Measurements from ENCODE around the gene ABCA13.
"Not testable (repeated sequence)": the region's sequence is repeated elsewhere in the genome, so short reads cannot be mapped to it uniquely, and the experiment has no call there.

Gene ABCA13

DNA sequence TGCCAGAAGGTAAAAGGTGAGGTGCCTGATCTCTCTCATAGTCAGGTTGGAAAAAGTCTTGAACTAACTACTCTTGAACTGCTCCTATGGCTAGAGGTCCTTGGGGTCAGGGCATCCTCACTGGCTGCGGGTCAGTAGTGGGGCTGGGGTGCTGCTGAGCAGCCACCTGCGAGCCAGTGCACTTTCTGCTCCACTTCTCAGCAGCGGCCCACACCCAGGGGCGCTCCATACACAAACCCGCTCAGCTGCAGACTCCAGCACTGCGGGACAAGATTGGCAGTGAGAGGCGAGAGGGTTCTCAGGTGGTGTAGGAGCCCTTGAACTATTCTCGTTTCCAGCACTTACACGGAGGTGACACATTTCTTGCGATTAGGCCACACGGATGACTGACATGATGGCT, 6.0 kb downstream of the ABCA13 start:
- no peak for DNase-seq

GRCh38 chr7:48179496-48180030, 8.3 kb downstream of the ABCA13 start:
- DNase-seq, result no peak

DNA sequence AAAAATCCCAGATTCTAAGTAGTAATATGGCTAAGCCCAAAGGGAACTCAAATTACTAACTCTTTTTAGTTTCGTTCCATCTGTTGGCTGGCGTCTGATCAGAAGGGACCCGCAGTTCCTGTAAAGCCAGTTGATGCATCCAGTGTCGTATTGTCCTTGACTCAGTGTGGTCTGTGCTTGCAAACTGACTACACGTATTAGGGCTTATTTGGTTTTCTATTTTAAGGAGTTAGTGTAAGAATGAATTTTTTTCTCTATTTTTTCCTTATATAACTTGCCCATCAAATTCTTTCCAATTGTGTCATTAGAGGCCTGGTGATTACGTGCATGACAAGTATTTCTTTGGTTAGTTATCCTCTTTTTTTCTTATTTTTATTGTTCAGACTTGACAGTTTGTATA, 9.7 kb downstream of the ABCA13 start:
- DNase-seq, result no peak

DNA sequence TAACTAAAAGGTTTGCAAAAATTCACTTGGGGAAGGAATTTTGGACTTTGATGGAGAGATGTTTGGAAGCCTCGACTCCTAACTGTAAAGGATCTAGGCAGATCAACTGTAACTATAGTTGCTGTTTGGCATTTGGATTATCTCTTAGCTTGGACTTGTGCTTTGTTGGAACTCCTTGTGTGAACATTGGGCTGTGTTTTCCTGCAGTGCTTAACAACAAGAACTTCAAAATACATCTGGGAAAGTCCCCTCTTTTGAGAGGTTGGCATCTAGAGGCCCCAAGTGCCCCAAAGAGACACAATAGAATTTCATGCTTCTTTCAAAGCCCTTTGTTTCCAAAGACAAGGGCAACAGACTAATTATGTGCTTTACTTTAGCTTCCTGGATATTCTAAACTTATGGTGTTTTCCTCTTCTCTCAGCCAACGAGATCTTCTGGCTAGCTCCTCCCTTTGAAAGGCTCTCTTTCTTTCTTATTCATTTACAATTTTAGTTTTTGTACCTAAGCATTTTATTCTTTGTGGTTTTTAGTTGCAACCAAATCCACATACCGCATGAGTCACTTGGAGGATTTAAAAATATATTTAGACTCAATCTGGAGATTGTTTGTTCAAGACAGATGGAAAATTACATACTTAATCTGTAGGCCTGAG, 11.6 kb downstream of the ABCA13 start:
- DNase-seq, result no peak

- DNase-seq, result no peak
Observed at GRCh38 chr7:48183370-48183743, 12.1 kb downstream of the ABCA13 start.

GRCh38 chr7:48183965-48184364, 12.7 kb downstream of the ABCA13 start:
- DNase-seq, result no peak

- DNase-seq, result no peak
Observed at GRCh38 chr7:48188776-48189520, 17.7 kb downstream of the ABCA13 start.

GRCh38 chr7:48192996-48193395, 21.7 kb downstream of the ABCA13 start:
- DNase-seq, result no peak

GRCh38 chr7:48193421-48193820, 22.2 kb downstream of the ABCA13 start:
- no peak for DNase-seq

DNA sequence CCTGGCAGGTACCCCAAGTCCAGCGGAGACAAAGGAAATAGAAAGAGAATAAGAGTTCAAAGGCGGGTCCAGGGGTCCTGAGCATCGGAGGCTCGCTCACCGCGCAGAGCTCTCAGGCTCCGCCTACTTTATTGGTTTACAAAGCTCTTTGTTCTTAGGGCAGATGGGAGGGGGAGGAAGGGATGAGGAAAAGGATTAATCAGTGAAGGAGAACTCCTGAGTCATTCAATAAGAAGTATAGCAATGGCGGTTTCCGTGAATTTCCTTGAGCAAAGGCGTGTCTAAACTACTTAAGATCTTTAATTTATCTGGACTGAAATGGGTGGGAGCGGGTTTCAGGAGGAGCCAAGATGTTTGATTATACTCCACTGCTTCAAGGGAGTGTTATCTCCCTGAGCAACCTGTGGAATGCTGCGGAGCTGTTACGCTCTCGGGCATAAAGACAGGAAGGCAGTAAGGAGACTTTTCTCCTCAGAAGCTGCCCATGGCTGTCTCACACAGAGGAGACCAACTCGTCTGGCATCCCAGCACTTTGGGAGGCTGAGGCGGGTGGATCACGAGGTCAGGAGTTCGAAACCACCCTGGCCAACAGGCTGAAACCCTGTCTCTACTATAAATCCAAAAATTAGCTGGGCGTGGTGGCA, 29.8 kb downstream of the ABCA13 start:
- DNase-seq, result not testable (repeated sequence)

DNA sequence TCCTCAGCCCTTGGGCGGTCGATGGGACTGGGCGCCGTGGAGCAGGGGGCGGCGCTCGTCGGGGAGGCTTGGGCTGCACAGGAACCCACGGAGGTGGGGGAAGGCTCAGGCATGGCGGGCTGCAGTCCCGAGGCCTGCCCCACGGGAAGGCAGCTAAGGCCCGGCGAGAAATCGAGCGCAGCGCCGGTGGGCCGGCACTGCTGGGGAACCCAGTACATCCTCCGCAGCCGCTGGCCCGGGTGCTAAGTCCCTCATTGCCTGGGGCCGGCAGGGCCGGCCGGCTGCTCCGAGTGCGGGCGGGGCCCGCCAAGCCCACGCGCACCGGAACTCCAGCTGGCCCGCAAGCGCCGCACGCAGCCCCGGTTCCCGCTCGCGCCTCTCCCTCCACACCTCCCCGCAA, 31.7 kb downstream of the ABCA13 start:
- not testable (repeated sequence) for DNase-seq

GRCh38 chr7:48207155-48207675, 36.0 kb downstream of the ABCA13 start:
- DNase-seq, result no peak

DNA sequence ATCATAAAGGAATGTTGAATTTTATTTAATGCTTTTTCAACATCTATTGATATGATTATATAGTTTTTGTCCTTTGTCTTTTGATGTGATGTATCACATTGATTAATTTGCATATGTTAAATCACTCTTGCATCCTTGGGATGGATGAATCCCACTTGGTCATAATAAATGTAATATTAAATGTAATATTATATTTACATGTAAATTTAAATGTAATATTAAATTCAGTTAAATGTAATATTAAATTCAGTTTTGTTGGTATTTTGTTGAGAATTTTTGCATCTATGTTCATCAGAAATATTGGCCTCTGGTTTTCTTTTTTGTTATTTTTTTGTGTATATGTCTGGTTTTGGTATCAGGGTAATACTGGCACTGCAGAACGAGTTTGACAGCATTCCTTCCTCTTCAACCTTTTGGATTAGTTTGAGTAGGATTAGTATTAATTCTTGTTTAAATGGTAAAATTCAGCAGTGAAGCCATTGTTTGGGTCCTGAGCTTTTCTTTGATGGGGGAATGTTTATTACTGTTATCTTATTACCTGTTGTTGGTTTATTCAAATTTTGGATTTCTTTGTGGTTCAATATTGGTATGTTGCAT, 37.8 kb downstream of the ABCA13 start:
- no peak for DNase-seq

DNA sequence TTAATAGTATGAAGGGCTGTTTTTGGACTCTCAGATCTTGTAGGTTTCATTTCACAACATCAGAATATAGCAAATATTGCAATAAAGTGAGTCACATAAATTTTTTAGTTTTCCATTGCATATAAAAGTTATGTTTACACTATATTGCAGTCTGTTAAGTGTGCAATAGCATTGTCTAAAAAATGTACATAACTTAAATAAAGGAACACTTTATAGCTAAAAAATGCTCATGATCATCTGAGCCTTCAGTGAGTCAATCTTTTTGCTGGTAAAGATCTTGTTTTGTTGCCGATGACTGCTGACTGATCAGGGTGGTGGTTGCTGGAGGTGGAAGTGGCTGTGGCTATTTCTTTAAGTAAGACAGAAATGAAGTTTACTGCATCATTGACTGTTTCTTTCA, 42.0 kb downstream of the ABCA13 start:
- no peak for DNase-seq

DNA sequence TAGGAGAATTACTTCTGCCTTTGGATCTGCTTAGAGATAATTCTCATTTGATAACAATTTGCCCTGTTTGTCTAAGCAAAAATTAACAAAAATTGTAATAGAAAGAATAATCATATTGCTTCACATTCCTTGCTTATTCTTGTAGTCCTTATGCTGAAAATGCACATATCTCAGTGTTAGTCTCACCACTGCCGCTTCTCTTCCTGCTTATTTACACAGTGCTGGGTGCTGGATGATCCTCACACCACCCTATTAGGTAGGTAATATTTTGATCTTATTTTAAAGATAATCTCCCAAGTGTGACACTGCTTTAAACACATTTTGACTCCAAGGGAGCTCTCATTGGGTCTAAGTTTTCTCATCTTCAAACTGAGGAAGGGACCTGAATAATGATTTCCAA, 46.0 kb downstream of the ABCA13 start:
- DNase-seq, result no peak

- no peak for DNase-seq
Observed at GRCh38 chr7:48217753-48218152, 46.5 kb downstream of the ABCA13 start.

DNA sequence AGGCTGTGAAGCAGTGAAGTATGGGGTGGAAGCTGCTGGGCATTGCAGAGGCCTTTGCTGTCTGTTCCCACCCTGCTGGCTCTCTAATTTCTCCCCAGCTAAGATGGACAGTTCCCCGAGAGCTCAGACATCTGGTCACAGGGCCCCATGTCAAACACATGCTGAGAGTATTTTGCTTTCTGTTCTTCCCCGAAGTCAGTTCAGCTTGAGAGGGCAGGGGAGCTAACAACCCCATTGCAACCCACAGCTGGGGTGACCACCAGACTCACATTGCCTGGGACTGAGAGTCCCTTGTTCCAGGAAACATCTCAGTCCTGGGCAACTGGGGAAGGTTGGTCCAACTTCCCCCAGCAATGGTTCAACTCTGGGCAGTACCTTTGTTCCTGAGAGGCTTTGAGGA, 52.8 kb downstream of the ABCA13 start:
- no peak for DNase-seq

DNA sequence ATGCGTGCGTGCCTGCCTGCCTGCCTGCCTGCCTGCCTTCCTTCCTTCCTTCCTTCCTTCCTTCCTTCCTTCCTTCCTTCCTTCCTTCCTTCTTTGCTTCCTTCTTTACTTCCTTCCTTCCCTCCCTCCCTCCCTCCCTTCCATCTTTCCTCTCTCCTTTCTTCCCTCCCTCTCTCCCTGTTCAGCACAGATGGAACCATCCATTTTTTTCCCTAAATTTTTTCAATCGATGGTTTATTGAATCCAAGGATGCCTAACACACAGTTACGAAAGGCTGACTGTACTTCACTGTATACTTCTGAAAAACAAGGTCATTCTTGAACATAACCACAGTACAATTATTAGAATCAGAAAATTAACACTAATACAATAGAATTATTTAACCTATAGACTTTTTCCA, 53.8 kb downstream of the ABCA13 start:
- no peak for DNase-seq

DNA sequence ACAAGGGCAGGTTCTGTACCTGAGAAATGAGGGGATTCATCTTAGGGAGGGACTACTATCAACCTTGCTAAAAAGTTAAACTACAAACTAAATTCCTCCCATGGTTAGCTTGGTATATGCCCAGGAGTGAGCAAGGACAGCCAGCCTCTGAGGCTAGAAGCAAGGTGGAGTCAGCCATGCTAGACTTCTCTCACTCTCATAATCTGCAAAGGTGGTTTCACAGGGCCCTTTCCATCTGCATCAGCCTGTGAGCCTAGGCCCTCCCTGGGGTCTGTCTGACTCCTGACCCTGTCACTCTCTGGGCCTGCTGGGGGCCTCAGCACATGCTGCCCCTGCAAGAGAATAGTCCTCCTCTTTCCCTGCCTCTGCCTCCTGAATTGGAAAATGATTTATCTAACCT, 66.1 kb downstream of the ABCA13 start:
- no peak for DNase-seq

DNA sequence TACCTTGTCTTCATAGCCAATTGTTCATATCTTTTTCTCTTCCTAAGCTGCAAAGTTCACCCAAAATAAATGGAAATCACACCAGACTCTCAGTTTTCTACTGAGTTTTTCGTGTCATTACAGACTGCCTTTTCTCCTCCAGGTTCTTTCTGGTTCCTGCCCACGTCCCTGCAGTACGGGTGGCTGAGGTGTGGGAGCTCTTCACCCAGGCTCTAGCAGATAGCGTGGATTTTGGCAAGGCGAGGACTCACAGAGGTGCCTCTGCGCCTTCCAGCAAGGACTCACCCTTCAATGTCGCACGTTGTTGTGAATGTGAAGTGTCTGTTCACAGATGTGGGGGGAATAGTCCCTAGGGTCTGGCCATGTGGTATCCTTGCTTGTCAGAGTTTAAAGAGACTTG, 71.6 kb downstream of the ABCA13 start:
- DNase-seq, result no peak

DNA sequence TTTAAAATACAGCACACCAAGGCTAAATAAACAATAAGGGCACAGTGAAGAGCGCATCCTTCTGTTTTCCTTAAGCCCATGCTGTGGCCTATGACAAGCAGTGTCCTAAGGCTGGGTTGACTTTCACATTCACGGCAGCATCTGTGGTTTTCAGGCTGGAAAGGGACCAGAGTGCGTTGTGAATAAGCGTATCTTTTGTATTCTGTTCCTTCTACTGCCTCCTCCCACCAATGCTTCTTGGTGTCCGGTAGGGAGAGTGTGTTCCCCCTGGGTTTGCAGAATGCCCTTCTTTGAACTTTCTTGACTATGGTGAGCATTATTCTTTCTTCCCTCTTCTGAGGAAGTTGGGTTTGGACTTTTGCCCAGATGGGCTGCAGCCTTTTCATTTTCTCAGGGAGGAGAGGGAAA, 73.6 kb downstream of the ABCA13 start:
- no peak for DNase-seq

DNA sequence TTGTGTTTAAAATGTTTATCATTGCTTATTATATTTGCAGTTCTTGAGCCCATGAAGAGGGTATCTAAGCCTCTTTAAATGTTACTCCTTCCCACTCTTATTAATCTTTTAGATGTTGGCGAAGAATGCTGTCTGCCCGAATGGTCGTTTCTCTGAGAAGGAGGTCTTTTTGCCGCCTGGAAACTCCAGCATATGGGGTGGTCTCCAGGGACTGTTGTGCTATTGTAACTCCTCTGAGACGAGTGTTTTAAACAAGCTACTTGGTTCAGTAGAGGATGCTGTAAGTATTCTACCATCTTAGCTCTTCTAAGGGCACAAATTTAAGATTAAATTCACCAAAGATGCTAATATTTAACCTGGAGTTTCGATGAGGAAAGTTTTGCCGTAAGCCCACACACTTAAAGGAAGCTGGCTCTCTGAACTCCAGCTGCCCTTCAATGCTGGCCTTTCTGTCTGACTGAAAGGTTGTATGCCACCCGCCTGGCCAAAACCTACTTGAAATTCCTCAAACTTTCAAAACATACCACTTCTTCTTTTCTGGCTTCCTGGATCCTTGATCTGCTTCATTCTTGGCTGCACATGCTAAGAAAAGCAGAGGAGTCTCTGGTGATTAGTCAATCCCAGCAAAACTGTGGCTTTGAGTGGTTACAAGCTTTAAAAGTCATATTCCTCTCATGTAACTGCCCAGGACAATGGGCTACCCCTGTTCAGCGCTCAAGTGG, 74.7 kb downstream of the ABCA13 start:
- DNase-seq, result no peak

DNA sequence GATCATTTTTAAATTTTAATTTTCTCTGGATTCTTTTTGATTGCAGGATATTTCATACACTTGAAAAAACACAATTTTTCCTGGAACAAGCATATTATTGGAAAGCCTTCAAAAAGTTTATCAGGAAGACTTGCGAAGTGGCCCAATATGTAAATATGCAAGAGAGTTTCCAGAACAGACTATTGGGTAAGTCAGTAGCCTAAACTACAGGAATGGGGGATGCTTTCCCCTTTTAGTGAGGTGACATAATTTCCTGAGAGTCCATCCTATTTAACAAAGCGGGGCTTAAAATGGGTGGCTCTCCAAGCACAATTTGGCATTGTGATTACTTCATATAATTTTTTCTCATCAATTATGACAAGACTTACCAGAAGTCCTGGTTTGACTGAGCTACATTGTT, 77.9 kb downstream of the ABCA13 start:
- DNase-seq, result no peak
